Sigmoid colon (tissue), 4 donors: Measurements from ENCODE around the gene ATOH7.

Experiments
- CTCF ChIP-seq, 4 experiments: fragments of 450-650 bp in 3 of 4; fragments of 200-600 bp in 1 of 4; IDR thresholded peaks; one replicate each; pipeline ENCODE4 v1.5.1; 2016 to 2019; ENCODE audit warnings: antibody characterized with exemption in 4 of 4, mild to moderate bottlenecking in 3 of 4, moderate library complexity in 2 of 4
- EP300 ChIP-seq, 4 donors: sonication (generic); formaldehyde crosslinking; IDR thresholded peaks; one replicate each; pipeline ENCODE4 v1.6.1; 2017; ENCODE audit warnings: antibody characterized with exemption in 4 of 4
- POLR2A ChIP-seq, 2 donors: fragments of 450-650 bp; IDR thresholded peaks; one replicate each; pipeline ENCODE4 v1.6.1; 2016; ENCODE audit warnings: antibody characterized with exemption in 2 of 2, mild to moderate bottlenecking in 2 of 2, moderate library complexity in 2 of 2

- TF ChIP-seq CTCF (IDR thresholded peaks at IDR 0.05) (no peak), POLR2A (IDR thresholded peaks at IDR 0.05) (no peak), EP300 (IDR thresholded peaks at IDR 0.05) (no peak)
These were observed 21.4 kb upstream of the ATOH7 start for GRCh38 chr10:68253346-68253745.
